NCI-H1694 treated with DMSO at 0.1 percent for 48 hours (cell line): Measurements from ENCODE around the gene XRN2.
"Not testable (repeated sequence)": the region's sequence is repeated elsewhere in the genome, so short reads cannot be mapped to it uniquely, and the experiment has no call there.

Source experiments
- DNase-seq: peaks from one replicate; lab custom pipeline; 2025; lab: John Stamatoyannopoulos, UW

The XRN2 gene

GRCh38 chr20:21387528-21387927, 84.4 kb downstream of the XRN2 start:
- no peak for DNase-seq

- DNase-seq, result no peak
Measured at GRCh38 chr20:21388566-21388965, 85.4 kb downstream of the XRN2 start.

- no peak for DNase-seq
Measured at GRCh38 chr20:21389368-21389767, 86.2 kb downstream of the XRN2 start.

- DNase-seq, result no peak
Measured at GRCh38 chr20:21390768-21391167, 87.6 kb downstream of the XRN2 start.

- no peak for DNase-seq
Measured at GRCh38 chr20:21391185-21391971, 88.2 kb downstream of the XRN2 start.

- no peak for DNase-seq
Measured at GRCh38 chr20:21391972-21392352, 88.8 kb downstream of the XRN2 start.

GRCh38 chr20:21393166-21393565, 90.0 kb downstream of the XRN2 start:
- DNase-seq, result no peak

GRCh38 chr20:21393816-21394519, 90.8 kb downstream of the XRN2 start:
- DNase-seq, result no peak

GRCh38 chr20:21394551-21394950, 91.4 kb downstream of the XRN2 start:
- no peak for DNase-seq

GRCh38 chr20:21395051-21395665, 92.0 kb downstream of the XRN2 start:
- no peak for DNase-seq

GRCh38 chr20:21395666-21396598, 92.8 kb downstream of the XRN2 start:
- DNase-seq, result no peak

GRCh38 chr20:21396599-21397340, 93.6 kb downstream of the XRN2 start:
- no peak for DNase-seq

GRCh38 chr20:21397341-21398108, 94.4 kb downstream of the XRN2 start, which contains the start of gene NKX2-4:
TSS of gene NKX2-4 (minus strand) at chr20:21397526. CDS start at chr20:21397399, 127 bp downstream.
- no peak for DNase-seq

GRCh38 chr20:21398109-21399004, 95.2 kb downstream of the XRN2 start:
- no peak for DNase-seq

GRCh38 chr20:21399005-21399475, 95.9 kb downstream of the XRN2 start:
- DNase-seq, result no peak

- no peak for DNase-seq
Measured at GRCh38 chr20:21411725-21412124, 108.6 kb downstream of the XRN2 start.

- DNase-seq, result not testable (repeated sequence)
Measured at GRCh38 chr20:21413996-21414395, 110.9 kb downstream of the XRN2 start.

GRCh38 chr20:21419147-21419546, 116.0 kb downstream of the XRN2 start:
- not testable (repeated sequence) for DNase-seq

- no peak for DNase-seq
Measured at GRCh38 chr20:21421601-21422236, 118.6 kb downstream of the XRN2 start.
